Erythroblast (primary cell): Measurements from ENCODE around the gene PEX6.

ENCODE experiments used
- GATA1 ChIP-seq: IDR thresholded peaks from 2 replicates; pipeline ENCODE4 v1.6.1; 2011; ENCODE audit warnings: low read depth, mild to moderate bottlenecking, control low read depth, low read length, moderate library complexity
- POLR2A ChIP-seq: IDR thresholded peaks from 2 replicates; pipeline ENCODE4 v1.6.1; 2011; ENCODE audit warnings: mild to moderate bottlenecking, low read length

DNA sequence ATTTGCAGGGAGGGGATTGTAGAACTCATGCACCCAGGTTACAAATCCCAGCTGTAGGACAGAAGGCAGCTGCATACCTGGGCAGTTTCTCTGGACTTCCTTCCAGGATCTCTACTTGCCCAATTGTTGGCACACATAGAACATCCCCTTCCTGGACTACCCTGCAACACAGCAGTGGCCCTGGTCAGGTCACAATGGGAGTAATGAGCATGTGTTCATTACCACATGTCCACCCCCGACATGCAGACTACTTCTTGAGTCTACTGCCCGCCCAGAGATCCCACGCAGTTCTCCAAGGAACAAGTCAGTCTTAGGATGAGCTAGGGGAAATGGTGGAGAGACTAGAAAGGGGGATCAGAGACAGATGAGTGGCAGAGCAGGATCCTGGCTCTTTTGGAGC lies 5.1 kb downstream of the PEX6 start:
- TF ChIP-seq POLR2A (no peak), GATA1 (no peak)
